Calu3 (cell line): Measurements from ENCODE around the gene MYH9. TPM values are rescaled to one million over a fixed set of nuclear protein-coding genes. Genes with fewer than 3 reads are reported as not detected.

ENCODE experiments used
- BruUV-seq: library from RNA; stranded (reverse); fragments of 400-500 nt; replicated peaks from 2 replicates; lab custom pipeline; 2021; lab: Mats Ljungman, UMichigan
- CTCF ChIA-PET: fragments of 300-600 bp; sonication (Branson Sonifier 250); formaldehyde crosslinking; loops from one replicate; lab custom pipeline; 2022; ENCODE audit warnings: antibody characterized with exemption; lab: Charles Lee
- DNase-seq: peaks from one replicate; pipeline ENCODE4 v3.0.0; 2022
- H3K27ac Mint-ChIP-seq: one replicate; pipeline ENCODE4 v1.8.0; 2022; ENCODE audit warnings: mixed read lengths; ENCODE audit not compliant: unreplicated experiment
- H3K27me3 Mint-ChIP-seq: one replicate; pipeline ENCODE4 v1.8.0; 2022; ENCODE audit warnings: mixed read lengths; ENCODE audit not compliant: unreplicated experiment
- H3K36me3 Mint-ChIP-seq: one replicate; pipeline ENCODE4 v1.8.0; 2022; ENCODE audit warnings: mild to moderate bottlenecking, moderate library complexity, mixed read lengths; ENCODE audit not compliant: insufficient read depth, unreplicated experiment
- H3K4me1 Mint-ChIP-seq: one replicate; pipeline ENCODE4 v1.8.0; 2022; ENCODE audit warnings: mild to moderate bottlenecking, low read depth, mixed read lengths; ENCODE audit not compliant: unreplicated experiment
- H3K4me3 Mint-ChIP-seq: one replicate; pipeline ENCODE4 v1.8.0; 2022; ENCODE audit warnings: mild to moderate bottlenecking, low read depth, moderate library complexity, mixed read lengths; ENCODE audit not compliant: unreplicated experiment
- H3K9me3 Mint-ChIP-seq: one replicate; pipeline ENCODE4 v1.8.0; 2022; ENCODE audit warnings: low read depth, mixed read lengths; ENCODE audit not compliant: unreplicated experiment
- CTCF ChIP-seq: fragments of 200-600 bp; IDR thresholded peaks from one replicate; pipeline ENCODE4 v1.8.0; 2022; ENCODE audit warnings: antibody characterized with exemption; ENCODE audit not compliant: unreplicated experiment
- intact Hi-C: fragments of 100-400 bp; cut with micrococcal nuclease; formaldehyde crosslinking; loops from one replicate; pipeline ENCODE4 v1.10.0; 2022; ENCODE audit not compliant: unreplicated experiment
- total RNA-seq: library from RNA; stranded (reverse); gene quantifications from 2 replicates; pipeline ENCODE4 v1.2.3, GENCODE V29; 2022

MYH9 gene
- total RNA-seq, 1 experiment from 2014 or later = 606 TPM

GRCh38 chr22:36330127-36330526, 57.6 kb downstream of the MYH9 start:
- peaks cover 69% of the 10 kb centered on the region for H3K4me1 Mint-ChIP-seq
- H3K27ac Mint-ChIP-seq = peak overlapping the region; percentile 100
- no TSS peak for BruUV-seq
- no peak for DNase-seq
- H3K9me3 Mint-ChIP-seq = no peaks in the 10 kb centered on the region
- peak overlapping the region; percentile 68 for H3K4me3 Mint-ChIP-seq
- H3K27me3 Mint-ChIP-seq = no peaks in the 10 kb centered on the region
- H3K36me3 Mint-ChIP-seq = peaks cover 96% of the 10 kb centered on the region
- CTCF ChIA-PET = no interaction called here
- intact Hi-C loops = no loop called here
- TF ChIP-seq CTCF = no peak

- TF ChIP-seq CTCF = no peak
- Mint-ChIP-seq H3K9me3 (no peaks in the 10 kb centered on the region), H3K27me3 (no peaks in the 10 kb centered on the region), H3K36me3 (peaks cover 96% of the 10 kb centered on the region), H3K4me3 (peak overlapping the region; percentile 68), H3K27ac (peak overlapping the region; percentile 100), H3K4me1 (peaks cover 62% of the 10 kb centered on the region)
- intact Hi-C loops = loop anchor here (2.0 kb wide), 1 partner anchor 41 kb away; no protein-coding TSS in a partner anchor
- CTCF ChIA-PET = interaction anchor here (0.5 to 1.4 kb wide), 3 partner anchors 14 to 141 kb away, joined by 3 to 6 read pairs (median 4); no protein-coding TSS in a partner anchor
- DNase-seq = peak; percentile 84
- BruUV-seq = no TSS peak
Observed at GRCh38 chr22:36329254-36330078, 58.3 kb downstream of the MYH9 start.

GRCh38 chr22:36328635-36329253, 59.0 kb downstream of the MYH9 start:
- no peak for DNase-seq
- H3K4me1 Mint-ChIP-seq = peaks cover 55% of the 10 kb centered on the region

More at GRCh38 chr22:36328635-36329253, 59.0 kb downstream of the MYH9 start:
- CTCF ChIA-PET = interaction anchor here (0.5 to 1.4 kb wide), 6 partner anchors 13 to 142 kb away, joined by 3 to 6 read pairs (median 4); no protein-coding TSS in a partner anchor
- intact Hi-C loops = loop anchor here (2.0 kb wide), 1 partner anchor 42 kb away; no protein-coding TSS in a partner anchor
- Mint-ChIP-seq H3K9me3 (no peaks in the 10 kb centered on the region), H3K36me3 (peaks cover 93% of the 10 kb centered on the region), H3K27ac (peak overlapping the region; percentile 100), H3K27me3 (no peaks in the 10 kb centered on the region), H3K4me3 (peak overlapping the region; percentile 68)
- no peak for TF ChIP-seq CTCF
- BruUV-seq = TSS peak; percentile 25
